Stimulated activated naive CD8-positive, alpha-beta T cell treated with anti-CD3 and anti-CD28 coated beads, Interleukin-15, Interleukin-2, amounts not matched to agents 100 U/mL and 50 U/mL, for 24 hours (primary cell): ENCODE measurements around the gene SUMO1.

ENCODE experiments used
- ATAC-seq: fragments of 150-1000 bp; cut with Tn5 transposase; one replicate; pipeline ENCODE4 v1.10.0; 2021
- DNase-seq: peaks from one replicate; pipeline ENCODE4 v3.0.0; 2021

SUMO1 gene

DNA sequence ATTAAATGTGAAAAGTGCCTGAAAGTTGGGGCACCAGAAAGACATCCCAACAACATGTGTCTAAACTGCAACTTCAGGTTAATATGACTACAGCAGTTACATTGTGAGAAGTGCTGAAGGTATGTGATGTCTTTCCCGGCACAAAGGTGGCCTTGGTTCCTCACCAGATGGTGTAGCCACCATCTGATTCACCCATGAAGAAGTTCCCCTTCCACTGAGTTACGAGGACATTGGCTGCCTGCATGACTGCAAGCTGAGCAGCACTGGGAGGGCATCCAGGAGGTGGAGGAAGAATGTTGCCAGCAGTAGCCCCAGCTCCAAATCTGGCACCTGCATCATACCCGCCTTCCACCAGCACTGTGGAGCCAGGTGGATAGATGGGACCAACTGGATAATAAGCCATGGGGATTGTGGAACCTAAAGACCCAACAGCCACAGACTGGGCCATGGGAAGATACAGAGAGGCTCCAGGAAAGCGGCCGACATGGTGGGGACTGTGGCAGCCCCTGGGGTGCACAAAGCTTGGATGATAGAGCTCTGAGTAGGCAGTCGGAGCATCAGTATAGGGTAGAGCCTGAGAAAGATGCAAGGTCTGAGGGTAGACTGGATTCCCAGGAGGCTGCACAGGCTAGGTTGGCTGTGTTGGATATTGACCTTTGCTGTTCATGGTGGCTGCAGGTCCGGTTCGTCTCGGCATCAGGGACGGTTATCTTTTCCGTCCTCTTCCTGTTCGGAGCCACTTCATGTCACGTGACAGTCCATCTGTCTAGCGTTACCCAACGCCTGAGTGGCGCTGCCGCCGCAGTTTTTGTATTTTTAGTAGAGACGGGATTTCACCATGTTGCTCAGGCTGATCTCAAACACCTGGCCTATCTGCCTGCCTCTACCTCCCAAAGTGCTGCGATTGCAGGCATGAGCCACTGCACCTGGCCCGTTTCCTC lies 36.9 kb downstream of the SUMO1 start:
- ATAC-seq (no peak), DNase-seq (no peak)

DNA sequence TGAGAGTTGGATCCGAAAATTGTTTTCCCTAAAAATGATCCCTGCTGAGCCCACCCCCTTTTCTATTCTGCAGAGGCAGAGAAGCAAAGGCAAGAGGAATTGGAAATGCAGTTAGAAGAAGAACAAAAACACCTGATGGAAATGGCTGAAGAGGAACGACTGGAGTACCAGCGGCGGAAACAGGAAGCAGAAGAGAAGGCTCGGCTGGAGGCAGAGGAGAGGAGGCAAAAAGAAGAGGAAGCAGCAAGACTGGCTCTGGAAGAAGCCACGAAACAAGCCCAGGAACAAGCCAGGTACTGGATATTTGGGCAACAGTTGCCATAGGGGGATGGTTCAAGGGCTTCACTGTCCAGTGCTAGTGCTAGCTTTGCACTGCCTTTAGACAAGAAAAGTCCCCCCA lies 41.7 kb downstream of the SUMO1 start:
- ATAC-seq, result no peak

DNA sequence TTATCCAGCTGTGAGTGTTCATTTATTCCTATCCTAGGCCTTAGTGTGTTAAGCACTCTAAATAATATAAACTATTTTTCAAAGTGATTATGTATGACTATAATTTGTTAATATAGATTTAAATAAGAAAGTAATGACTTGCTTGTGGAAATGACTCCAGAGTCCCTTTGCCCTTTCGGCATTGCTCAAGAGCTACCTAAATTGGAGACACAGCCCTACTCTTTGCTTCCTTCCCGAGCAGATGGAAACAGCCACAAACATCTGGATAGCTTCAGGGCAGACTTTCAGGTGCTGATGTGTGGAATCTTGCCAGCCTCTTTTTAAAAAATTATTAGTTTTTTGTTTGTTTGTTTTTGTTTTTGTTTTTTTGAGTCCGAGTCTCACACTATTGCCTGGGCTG lies 44.0 kb downstream of the SUMO1 start:
- DNase-seq, result no peak
- no peak for ATAC-seq

More for the DNA sequence above, 41.7 kb downstream of the SUMO1 start:
- no peak for DNase-seq

DNA sequence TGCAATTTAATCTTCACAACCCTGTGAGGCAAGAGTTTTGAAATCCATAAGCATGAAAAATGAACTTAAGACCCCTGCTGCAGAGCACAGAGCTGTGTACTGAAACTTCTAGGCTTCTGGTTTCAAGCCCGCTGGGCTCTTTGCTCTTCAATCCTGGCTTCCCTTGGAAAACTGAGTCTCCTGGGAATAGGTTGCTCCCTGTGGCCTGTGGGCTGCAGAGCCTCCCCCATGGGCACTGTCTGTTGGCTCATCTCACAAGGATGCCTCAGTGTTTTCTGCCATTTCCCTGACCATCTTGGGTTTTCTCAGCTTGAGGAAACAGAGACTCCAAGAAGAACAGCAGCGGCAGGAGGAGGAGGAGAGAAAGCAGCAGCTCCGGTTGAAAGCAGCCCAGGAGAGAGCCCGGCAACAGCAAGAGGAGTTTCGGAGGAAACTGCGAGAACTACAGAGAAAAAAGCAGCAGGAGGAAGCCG lies 44.5 kb downstream of the SUMO1 start:
- no peak for DNase-seq
- no peak for ATAC-seq

DNA sequence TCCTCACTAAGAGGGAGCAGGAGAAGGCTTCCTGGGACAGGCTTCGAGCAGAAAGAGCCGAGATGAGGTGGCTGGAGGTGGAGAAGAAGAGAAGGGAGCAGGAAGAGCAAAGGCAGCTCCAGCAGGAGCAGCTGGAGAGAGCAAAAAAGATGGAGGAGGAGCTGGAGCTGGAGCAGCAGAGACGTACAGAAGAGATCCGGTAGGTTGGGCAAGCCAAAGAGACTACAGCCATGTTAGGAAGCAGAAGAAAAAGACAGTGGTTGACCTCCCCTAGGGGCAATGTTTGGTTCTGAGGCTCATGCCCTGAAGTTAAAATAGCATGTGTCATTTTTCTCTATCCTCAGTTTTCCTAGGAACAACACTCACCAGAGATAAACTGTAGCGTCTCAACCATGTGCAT lies 45.1 kb downstream of the SUMO1 start:
- DNase-seq (no peak), ATAC-seq (no peak)

DNA sequence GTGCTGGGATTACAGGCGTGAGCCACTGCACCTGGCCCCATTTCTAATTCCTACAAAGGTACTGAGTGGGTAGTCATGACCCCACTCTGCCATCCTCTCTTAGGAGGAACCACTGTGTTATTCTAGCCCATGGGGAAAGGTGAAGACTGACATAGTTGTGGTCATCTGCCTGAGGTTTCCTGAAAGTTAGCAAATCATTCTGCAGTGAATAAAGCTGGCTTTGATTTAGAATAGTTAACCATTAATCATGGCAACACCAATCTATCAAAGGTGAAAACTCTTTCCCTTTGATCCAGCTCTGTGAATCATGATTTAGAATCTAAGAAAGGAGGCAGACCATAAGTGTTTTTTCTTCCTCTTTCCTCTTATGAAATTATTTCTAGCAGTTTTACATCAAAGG lies 50.8 kb downstream of the SUMO1 start:
- ATAC-seq, result no peak
- DNase-seq, result no peak

DNA sequence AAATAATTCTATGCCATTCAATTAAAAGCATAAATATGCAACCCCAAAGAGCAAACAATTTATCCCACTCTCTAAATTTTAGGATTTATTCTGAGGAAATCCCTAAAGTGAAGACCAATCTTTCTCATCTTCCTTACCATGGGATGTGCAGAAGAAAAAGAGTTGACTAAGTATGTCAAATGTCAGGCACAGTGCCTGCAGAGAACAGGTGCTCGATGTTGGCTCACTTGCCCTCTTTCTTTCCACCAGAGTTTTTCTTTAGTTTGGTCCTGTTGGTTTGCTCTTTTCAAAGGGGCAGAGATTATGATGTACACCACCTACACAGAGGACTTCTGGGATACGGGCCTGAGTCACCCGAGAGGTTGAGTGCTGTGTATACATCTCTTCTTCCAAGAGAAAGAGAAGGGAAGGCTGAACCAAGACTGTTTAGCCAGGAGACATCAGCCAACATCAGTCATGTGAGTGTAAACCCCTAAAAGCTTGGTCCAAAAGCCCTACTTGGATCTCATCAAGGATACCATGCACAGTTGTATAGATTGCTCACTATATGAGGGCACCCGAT lies 51.7 kb downstream of the SUMO1 start:
- no peak for DNase-seq
- no peak for ATAC-seq

DNA sequence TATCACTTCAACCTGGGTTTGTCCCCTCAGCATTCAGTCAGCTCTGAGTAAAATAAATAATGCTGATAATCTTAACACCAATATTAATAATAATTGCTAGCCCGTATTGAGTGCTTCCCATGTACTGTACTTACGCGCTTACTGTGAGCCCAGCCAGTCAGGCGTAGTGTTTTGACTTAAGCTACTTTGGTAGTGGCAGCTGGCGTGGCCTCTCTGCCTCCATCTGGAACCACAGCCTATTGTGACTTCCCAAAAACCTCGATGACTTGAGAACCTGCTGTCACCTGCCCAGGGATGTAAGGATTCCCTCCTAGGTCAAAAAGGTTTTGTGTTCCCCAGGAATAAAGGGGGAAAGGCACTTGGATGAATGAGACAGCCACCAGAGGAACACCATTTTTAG lies 53.2 kb downstream of the SUMO1 start:
- no peak for DNase-seq
- ATAC-seq, result no peak

DNA sequence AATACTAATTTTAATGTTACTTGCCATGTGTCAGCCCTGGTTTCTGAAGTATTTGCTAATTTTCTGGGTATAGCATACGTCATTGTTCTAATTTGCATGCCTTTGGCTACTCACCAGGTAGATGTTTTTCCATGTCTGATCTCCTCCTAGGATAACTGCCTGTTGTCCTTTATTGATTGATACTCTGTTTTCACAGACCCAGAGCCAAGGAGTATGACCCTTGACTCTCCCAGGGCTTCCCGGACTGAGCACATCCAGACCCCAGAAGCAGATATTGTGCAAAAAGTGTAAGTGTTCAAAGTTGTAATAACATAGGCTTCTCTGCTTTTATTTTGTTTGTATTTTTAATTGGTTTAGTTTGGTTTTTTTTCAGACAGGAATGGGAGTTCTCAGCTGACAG lies 53.8 kb downstream of the SUMO1 start:
- ATAC-seq, result no peak
- DNase-seq, result no peak

DNA sequence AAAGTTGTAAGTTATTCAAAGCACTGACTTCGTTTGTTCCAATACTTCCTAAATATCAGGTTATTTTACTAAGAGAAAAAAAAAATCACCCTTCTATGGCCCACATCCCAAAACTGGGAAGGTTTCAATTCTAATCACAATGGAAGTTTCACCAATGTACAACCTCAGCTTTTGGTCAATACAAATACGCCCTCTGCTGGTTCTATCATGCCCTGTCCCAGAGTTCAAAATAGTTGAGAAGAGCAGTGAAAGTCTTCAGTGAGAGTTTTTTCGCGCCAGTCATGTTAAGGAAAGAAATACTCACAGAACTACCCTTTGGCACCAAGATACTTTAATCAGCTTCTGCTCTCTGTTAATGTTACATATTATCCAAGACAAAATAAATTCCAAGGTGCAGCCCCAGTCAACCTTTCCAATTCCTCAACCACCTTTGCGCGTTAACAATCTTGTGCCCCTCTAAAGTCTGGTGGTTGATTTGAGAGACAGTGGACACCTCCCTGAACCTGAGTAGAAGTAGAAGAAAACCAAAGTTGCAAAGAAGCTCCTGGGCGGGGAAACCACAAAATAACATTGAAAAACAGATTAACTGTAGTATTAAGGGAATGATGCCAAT lies 59.9 kb downstream of the SUMO1 start:
- ATAC-seq, result peak; percentile 63
- peak; percentile 53 for DNase-seq

DNA sequence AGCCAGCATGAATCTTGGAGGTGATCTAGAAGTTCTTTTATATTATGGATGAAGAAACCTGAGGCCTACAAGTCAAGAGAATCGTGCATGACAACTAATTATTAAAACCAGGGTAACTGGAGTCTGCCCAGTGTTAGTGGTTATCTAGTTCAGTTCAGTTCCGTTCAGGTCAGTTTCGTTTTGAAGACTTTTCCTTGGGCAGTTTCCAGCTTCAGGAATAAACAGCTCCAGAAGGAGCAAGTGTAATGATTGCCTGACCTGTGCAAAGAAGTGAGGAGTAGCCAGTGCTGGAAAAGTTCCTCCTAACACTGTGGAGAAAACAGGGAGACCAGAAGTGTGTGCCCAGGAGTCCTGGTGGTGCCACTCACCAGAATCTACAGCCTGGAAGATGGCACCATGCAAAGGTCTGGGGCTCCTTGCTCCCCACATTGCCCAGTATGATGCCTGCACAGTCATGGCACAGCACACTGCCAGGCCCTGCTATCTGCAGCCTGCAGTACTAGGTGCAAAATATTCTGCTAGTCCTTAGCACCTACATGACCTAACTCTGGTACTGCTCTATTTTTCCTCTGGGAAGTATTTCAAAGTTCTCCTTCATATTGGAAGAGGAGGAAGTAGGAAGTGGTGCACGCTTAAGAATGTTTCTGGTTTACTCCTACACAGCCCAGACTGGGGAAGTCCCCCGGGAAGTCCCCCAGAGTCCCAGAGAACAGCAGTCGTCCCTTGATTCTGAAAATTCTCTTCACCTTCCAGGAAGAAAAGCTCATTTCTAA lies 65.8 kb downstream of the SUMO1 start:
- ATAC-seq (peak; percentile 87), DNase-seq (peak; percentile 68)

DNA sequence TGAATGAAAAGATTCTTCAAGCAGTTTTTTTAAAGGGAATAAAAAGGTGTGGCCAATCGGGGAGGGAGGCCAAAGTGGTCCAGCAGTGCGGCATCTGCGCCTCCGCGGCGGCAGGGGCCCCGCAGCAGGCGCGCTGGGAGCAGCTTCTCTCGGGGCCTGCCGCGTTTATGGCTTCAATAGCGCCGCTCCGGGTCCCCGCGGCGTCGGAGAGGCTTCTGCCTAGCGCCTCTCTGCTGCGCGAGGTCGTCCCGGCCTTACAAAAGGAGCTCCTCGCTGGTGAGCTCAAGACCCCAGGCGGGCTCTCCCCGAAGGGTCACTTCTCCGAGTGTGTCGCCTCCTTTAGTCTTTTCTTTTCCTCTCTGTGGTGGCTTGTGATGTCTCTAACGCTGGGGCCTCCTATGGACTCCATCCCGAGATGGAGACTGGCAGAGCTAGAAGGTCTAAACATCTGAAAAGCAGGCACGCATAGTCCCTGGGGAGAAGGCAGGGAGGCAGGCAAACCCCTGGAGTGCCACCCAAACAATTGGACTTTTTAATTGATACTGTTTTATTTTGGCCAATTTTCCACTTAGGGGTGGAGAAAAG lies 67.1 kb downstream of the SUMO1 start:
- DNase-seq, result peak; percentile 29

DNA sequence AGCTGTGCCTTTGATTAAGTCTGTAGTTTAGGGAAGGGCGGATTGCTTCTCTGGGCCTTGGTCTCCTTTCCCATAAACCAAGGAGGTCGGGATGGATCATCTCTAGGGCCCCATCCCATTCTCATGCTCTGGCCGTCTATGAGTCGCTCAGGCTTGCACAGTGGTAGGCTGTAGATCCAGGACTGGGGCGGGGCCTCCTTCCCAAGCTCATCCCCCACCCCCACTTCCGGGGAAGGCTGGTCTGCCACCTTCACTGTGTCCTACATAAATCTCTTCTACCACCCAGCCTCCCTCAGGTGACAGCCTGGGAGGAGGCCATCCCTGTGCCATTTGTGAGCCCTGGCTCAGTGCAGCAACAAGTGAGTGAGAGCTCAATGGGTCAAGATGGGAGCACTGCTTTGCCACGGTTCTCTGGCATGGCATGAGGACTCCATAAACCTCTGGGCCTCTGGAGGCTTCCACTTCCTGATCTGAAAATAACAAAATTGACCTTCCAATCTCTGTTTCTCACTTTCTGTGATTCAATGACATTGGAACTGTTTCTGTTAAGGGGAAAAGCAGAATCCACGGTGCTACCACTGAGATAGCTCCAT lies 68.5 kb downstream of the SUMO1 start:
- DNase-seq (no peak), ATAC-seq (no peak)

More for the DNA sequence above, 67.1 kb downstream of the SUMO1 start:
- no peak for ATAC-seq

DNA sequence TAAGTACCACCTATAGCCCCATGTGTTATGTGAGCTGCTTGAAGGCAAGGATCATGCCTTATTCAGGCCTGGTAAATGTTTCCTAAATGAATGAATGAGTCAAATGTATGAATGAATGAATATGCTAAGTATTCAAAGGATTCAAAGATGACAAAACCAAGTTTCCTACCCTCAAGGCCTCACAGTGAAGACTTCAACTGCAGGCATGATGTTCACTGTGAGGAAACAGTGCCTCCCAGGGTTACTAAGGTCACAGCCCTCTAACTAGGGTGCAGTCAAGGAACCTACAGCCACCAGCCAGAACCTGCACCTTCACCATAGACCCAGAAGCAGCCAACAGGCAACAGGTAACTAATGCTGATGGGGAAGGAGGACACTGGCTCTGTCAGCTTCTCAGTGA lies 69.3 kb downstream of the SUMO1 start:
- DNase-seq (no peak), ATAC-seq (no peak)

DNA sequence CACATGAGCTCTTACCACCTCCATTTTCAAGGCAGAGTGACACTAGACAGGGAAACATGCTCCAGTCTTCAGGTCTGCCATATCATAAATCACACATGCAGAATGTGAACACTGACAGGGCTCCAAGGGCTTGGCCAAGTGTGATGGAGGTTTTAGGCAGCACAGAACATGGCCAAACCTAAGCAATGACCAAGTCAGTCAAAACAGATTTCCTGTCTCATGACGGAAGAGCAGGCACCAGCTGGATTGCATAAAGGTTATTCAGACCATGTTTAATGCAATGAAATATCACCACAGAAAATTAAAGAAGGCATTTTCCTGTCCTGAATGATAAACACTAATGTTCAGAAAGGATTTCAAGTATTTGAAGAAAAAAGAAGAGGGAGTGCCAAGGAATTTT lies 72.5 kb downstream of the SUMO1 start:
- no peak for DNase-seq
- no peak for ATAC-seq

DNA sequence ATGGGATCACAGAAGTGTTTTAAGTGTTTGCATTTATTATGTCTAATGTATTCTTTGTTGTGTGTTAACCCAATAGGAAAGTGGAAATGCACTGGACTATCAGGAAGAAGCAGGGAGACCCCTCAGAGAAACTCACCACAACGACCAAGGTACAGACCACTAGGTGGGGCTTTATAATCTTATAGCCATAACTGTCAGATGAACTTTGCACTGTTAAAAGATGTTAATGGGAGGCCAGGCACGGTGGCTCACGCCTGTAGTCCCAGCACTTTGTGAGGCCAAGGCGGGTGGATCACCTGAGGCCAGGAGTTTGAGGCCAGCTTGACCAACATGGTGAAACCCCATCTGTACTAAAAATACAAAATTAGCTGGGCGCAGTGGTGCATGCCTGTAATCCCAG lies 73.2 kb downstream of the SUMO1 start:
- no peak for ATAC-seq

DNA sequence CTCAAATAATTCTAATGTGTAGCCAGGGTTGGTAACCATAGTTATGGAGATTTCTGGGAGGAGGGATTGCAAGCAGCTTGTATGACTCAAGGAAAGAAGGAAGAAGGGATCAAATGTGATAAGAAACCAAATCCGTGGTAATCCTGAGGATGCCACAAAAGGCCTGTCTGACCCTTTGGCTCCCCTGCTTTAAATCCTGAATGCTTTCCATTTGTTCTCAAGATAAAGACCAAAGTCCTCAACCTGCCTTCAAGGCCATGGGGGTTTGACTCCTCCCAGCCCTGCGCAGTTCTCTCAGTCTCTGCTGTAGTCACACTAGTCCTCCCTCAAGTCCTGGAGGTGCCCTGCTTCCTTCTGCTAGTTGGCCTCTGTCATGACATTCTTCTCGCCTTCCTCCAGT lies 74.0 kb downstream of the SUMO1 start:
- ATAC-seq (no peak), DNase-seq (no peak)

More for the DNA sequence above, 73.2 kb downstream of the SUMO1 start:
- no peak for DNase-seq

DNA sequence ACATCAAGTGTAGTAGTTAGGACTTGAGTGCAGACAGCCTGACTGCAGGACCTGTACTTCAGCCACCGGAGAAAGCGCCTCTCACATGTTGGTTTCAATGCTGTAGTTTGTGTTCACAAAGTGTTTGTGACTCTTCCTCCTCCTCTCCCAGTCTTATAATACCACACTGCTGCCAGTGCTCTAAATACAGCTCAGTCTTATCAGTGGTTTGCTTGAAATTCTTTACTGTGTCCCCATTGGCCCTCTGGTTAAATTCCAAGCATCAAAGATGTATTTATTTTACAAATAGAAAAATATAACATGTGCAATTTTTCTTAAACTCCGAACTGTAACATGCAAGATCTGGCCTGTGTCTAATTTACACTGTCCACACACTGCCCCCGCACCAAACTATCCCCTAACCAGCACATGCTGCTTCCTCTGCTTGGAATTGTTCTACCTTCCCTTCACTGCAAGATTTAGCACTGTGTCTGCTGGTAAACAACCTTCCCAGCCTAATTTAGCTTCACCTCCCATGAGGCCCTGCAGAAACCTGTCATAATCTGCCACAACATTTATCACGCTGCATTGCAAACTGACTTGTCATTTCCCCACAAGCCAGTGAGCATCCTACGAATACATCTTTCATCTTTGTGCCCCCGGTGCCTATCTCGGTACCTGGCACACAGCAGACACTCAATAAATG lies 77.1 kb downstream of the SUMO1 start:
- ATAC-seq, result no peak
- no peak for DNase-seq

DNA sequence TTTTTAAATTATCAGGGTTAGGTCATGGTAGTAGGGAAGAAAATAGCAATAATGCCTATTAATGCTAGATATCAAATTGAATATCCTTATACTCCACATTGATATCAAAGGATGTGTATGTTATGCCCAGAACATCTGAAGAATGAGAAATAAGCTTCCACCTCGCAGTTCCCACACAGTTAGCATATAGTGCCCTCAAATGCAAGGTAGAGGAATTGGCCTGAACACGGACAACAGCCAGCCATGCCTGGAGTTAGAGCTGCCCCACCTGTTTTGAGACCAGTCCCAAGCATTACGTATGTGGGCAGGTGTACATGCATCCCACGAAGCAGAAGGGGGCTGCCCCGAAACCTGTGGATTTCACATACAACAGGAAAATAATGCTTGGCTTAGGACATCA lies 79.6 kb downstream of the SUMO1 start:
- no peak for DNase-seq
- no peak for ATAC-seq

DNA sequence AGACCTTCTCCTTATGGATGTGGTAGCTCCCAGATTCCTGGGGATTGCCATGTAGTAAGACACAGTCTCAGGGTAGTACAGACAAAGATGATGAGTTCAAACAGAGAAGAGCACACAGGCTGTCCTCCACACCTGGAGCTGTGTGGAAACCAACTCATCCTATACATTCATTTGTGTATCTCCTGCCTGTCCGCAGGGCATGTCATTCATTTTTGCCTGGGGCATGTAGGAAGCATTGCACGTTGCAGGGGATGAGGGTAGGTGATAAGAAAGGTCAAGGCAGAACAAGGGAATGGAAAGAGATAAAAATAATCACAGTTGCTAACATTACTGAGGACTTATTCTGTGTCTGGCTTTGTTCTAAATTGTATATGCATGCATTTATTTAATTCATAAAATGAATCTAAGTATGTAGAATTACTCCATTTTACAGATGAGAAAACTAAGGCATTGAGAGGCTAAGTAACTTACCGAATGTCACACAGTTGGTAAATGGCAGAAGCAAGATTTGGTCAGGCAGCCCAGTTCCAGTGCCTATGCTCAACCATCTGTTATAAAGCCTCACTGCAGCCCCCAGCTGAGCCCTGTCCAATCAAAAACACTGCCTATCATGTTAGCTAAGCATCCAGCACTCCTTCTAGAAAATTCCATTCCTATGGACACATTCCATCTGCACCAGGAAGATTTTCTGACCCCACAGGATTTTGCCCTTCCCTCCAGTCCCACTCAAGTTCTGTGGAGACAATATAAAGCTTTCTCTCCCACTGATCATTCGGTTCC lies 81.0 kb downstream of the SUMO1 start:
- no peak for ATAC-seq
- no peak for DNase-seq
